Suprapubic skin (tissue), 4 donors: ENCODE results near the gene ACBD5. TPM values are rescaled to one million over a fixed set of nuclear protein-coding genes. Genes with fewer than 3 reads are reported as not detected.

Experiments
- DNase-seq, 2 donors: peaks; one replicate each; pipeline ENCODE4 v3.0.0-alpha.2; 2019; ENCODE audit warnings: low spot score in 2 of 2
- H3K27ac ChIP-seq: fragments of 200-600 bp; sonication (generic); one replicate; pipeline ENCODE4 v1.5.1; 2019
- H3K27me3 ChIP-seq: fragments of 200-600 bp; sonication (generic); one replicate; pipeline ENCODE4 v1.5.1; 2019
- H3K36me3 ChIP-seq: fragments of 200-600 bp; sonication (generic); one replicate; pipeline ENCODE4 v1.5.1; 2019
- H3K4me1 ChIP-seq: fragments of 200-600 bp; sonication (generic); one replicate; pipeline ENCODE4 v1.5.1; 2019
- H3K4me3 ChIP-seq: fragments of 200-600 bp; sonication (generic); one replicate; pipeline ENCODE4 v1.5.1; 2019; ENCODE audit warnings: mild to moderate bottlenecking
- H3K9me3 ChIP-seq: fragments of 200-600 bp; sonication (generic); one replicate; pipeline ENCODE4 v1.5.1; 2019
- CTCF ChIP-seq, 2 donors: fragments of 200-600 bp in 1 of 2; fragments of 450-650 bp in 1 of 2; sonication (generic) in 1 of 2; IDR thresholded peaks; one replicate each; pipeline ENCODE4 v1.5.1; 2016 to 2019; ENCODE audit warnings: antibody characterized with exemption in 2 of 2, mild to moderate bottlenecking in 1 of 2, moderate library complexity in 1 of 2
- EP300 ChIP-seq: sonication (generic); formaldehyde crosslinking; IDR thresholded peaks from one replicate; pipeline ENCODE4 v1.6.1; 2017; ENCODE audit warnings: antibody characterized with exemption
- POLR2A ChIP-seq, 2 donors: fragments of 450-650 bp; IDR thresholded peaks; one replicate each; pipeline ENCODE4 v1.6.1; 2017; ENCODE audit warnings: antibody characterized with exemption in 2 of 2, mild to moderate bottlenecking in 2 of 2, moderate library complexity in 2 of 2
- POLR2AphosphoS5 ChIP-seq, 3 donors: sonication (generic); formaldehyde crosslinking; IDR thresholded peaks; one replicate each; pipeline ENCODE4 v1.6.1; 2017; ENCODE audit warnings: antibody characterized with exemption in 3 of 3
- WGBS: methylation state at CpG from one replicate; pipeline ENCODE4 v1.1.5; 2018; 5-methylcytosine and 5-hydroxymethylcytosine counted together
- total RNA-seq, 4 donors: library from RNA; depleted of rRNA; stranded (reverse); fragments of >200 nt; gene quantifications; one replicate each; pipeline ENCODE4 v1.1.0, GENCODE V29; 2016

The ACBD5 gene
- total RNA-seq, 4 donors from 2014 or later = 17.4 to 29.4 (median 18.8) TPM

GRCh38 chr10:27258838-27259812, 18.5 kb upstream of the ACBD5 start:
- TF ChIP-seq EP300 (no peak), POLR2A (IDR thresholded peaks at IDR 0.05) (no peak), CTCF (IDR thresholded peaks at IDR 0.05) (no peak)
- H3K36me3 ChIP-seq = no peaks in the 10 kb centered on the region
- no peak overlapping the region for H3K27ac ChIP-seq
- DNase-seq = no peak
- peak overlapping the region; percentile 62 for H3K4me3 ChIP-seq
- H3K4me1 ChIP-seq = peaks cover 12% of the 10 kb centered on the region
- H3K27me3 ChIP-seq = peaks cover 58% of the 10 kb centered on the region
- 7% methylated on average over 47 of the region's 75 CpGs for WGBS
- H3K9me3 ChIP-seq = no peaks in the 10 kb centered on the region

GRCh38 chr10:27258492-27258837, 17.9 kb upstream of the ACBD5 start:
- Histone ChIP-seq H3K27me3 (peaks cover 52% of the 10 kb centered on the region), H3K4me3 (peak overlapping the region; percentile 62), H3K9me3 (no peaks in the 10 kb centered on the region), H3K4me1 (peaks cover 12% of the 10 kb centered on the region), H3K36me3 (no peaks in the 10 kb centered on the region), H3K27ac (no peak overlapping the region)
- DNase-seq = no peak
- no peak for TF ChIP-seq POLR2AphosphoS5 (IDR thresholded peaks at IDR 0.05)
- TF ChIP-seq EP300 = no peak
- no peak for TF ChIP-seq CTCF (IDR thresholded peaks at IDR 0.05)
- TF ChIP-seq POLR2A (IDR thresholded peaks at IDR 0.05) = no peak
- WGBS = 5% methylated on average over 18 of the region's 18 CpGs

GRCh38 chr10:27256299-27257189, 15.9 kb upstream of the ACBD5 start:
- DNase-seq = no peak
- no peak overlapping the region for H3K27ac ChIP-seq
- H3K9me3 ChIP-seq = no peaks in the 10 kb centered on the region
- H3K27me3 ChIP-seq = peaks cover 42% of the 10 kb centered on the region
- WGBS = 91% methylated on average over 26 of the region's 58 CpGs
- H3K4me3 ChIP-seq = no peak overlapping the region
- TF ChIP-seq POLR2A (IDR thresholded peaks at IDR 0.05) (no peak), EP300 (no peak), CTCF (IDR thresholded peaks at IDR 0.05) (no peak), POLR2AphosphoS5 (IDR thresholded peaks at IDR 0.05) (no peak)
- H3K4me1 ChIP-seq = peaks cover 18% of the 10 kb centered on the region
- no peaks in the 10 kb centered on the region for H3K36me3 ChIP-seq

- Histone ChIP-seq H3K36me3 (no peaks in the 10 kb centered on the region), H3K4me3 (no peak overlapping the region), H3K27ac (no peak overlapping the region), H3K4me1 (peaks cover 9% of the 10 kb centered on the region), H3K27me3 (peaks cover 16% of the 10 kb centered on the region), H3K9me3 (no peaks in the 10 kb centered on the region)
- TF ChIP-seq CTCF (IDR thresholded peaks at IDR 0.05) (no peak), POLR2AphosphoS5 (IDR thresholded peaks at IDR 0.05) (no peak), POLR2A (IDR thresholded peaks at IDR 0.05) (no peak), EP300 (no peak)
- 97% methylated on average over 5 of the region's 5 CpGs for WGBS
- no peak for DNase-seq
These were observed 13.0 kb upstream of the ACBD5 start for GRCh38 chr10:27253576-27253975.
